H1 (cell line): Measurements from ENCODE around the gene PPP2R3B. TPM values are rescaled to one million over a fixed set of nuclear protein-coding genes. Genes with fewer than 3 reads are reported as not detected.

Experiments
- CTCF ChIA-PET: fragments of 300-600 bp; sonication (Branson Sonifier 250); formaldehyde crosslinking; loops from one replicate; lab custom pipeline; 2021; ENCODE audit not compliant: partially characterized antibody; lab: Charles Lee
- POLR2A ChIA-PET: fragments of 300-600 bp; sonication (Branson Sonifier 250); formaldehyde crosslinking; loops from one replicate; lab custom pipeline; 2021; ENCODE audit warnings: inconsistent platforms; ENCODE audit not compliant: partially characterized antibody; lab: Charles Lee
- DNase-seq, 2 experiments: peaks; one replicate each; pipeline versions ENCODE4 v3.0.0 to v3.0.0-alpha.2; 2010 to 2022; ENCODE audit warnings: low spot score in 2 of 2, low read depth in 1 of 2, mixed read lengths in 1 of 2
- FAIRE-seq: peaks from 2 replicates; lab custom pipeline; 2011; peaks lifted over from hg19 to GRCh38; lab: Jason Lieb, UNC
- H2AFZ ChIP-seq: 2 replicates; pipeline ENCODE4 v1.8.1; 2012; ENCODE audit warnings: low read length, inconsistent platforms
- H2AK5ac ChIP-seq: 2 replicates; pipeline ENCODE4 v1.6.1; 2013; ENCODE audit warnings: low read depth, low read length
- H2BK120ac ChIP-seq: replicated peaks from 2 replicates; pipeline ENCODE3; 2013; ENCODE audit warnings: low read depth, low read length, inconsistent platforms
- H2BK12ac ChIP-seq: 2 replicates; pipeline ENCODE4 v1.6.1; 2013; ENCODE audit warnings: low read depth, low read length
- H2BK15ac ChIP-seq: 2 replicates; pipeline ENCODE4 v1.6.1; 2013; ENCODE audit warnings: low read length
- H2BK20ac ChIP-seq: 2 replicates; pipeline ENCODE4 v1.6.1; 2013; ENCODE audit warnings: low read length
- H2BK5ac ChIP-seq: 2 replicates; pipeline ENCODE4 v1.6.1; 2013; ENCODE audit warnings: low read depth, low read length
- H3K14ac ChIP-seq: 2 replicates; pipeline ENCODE4 v1.6.1; 2013; ENCODE audit warnings: inconsistent platforms; ENCODE audit not compliant: insufficient read length
- H3K18ac ChIP-seq: 2 replicates; pipeline ENCODE4 v1.6.1; 2013; ENCODE audit warnings: low read length; ENCODE audit errors: extremely low read depth
- H3K23ac ChIP-seq: 2 replicates; pipeline ENCODE4 v1.6.1; 2013; ENCODE audit warnings: inconsistent platforms; ENCODE audit not compliant: insufficient read length
- H3K23me2 ChIP-seq: 2 replicates; pipeline ENCODE4 v1.6.1; 2013; ENCODE audit warnings: low read depth, low read length
- H3K27ac ChIP-seq: 2 replicates; pipeline ENCODE4 v1.6.1; 2011; ENCODE audit warnings: low read depth, low read length, inconsistent platforms
- H3K27me3 ChIP-seq, 4 experiments: replicated peaks in 1 of 4; 1 replicate in 1 of 4; 2 replicates in 3 of 4; pipeline versions ENCODE4 v1.6.1 to v1.8.1; 2011 to 2013; ENCODE audit warnings: low read length in 3 of 4, mild to moderate bottlenecking in 3 of 4, inconsistent platforms in 2 of 4, mixed read lengths in 2 of 4, moderate library complexity in 1 of 4; ENCODE audit not compliant: control insufficient read depth in 3 of 4, insufficient read depth in 3 of 4; ENCODE audit errors: extremely low read depth in 1 of 4
- H3K36me3 ChIP-seq, 4 experiments: 2 replicates each; pipeline versions ENCODE4 v1.6.1 to v1.8.1; 2011 to 2013; ENCODE audit warnings: mild to moderate bottlenecking in 4 of 4, low read length in 3 of 4, moderate library complexity in 2 of 4, control low read depth in 1 of 4, inconsistent platforms in 1 of 4; ENCODE audit not compliant: insufficient read depth in 4 of 4, control insufficient read depth in 2 of 4
- H3K4ac ChIP-seq: replicated peaks from 2 replicates; pipeline ENCODE3; 2013; ENCODE audit warnings: low read length, low read depth, mixed read lengths, inconsistent platforms; ENCODE audit not compliant: insufficient read length
- H3K4me1 ChIP-seq, 4 experiments: replicated peaks in 1 of 4; 1 replicate in 1 of 4; 2 replicates in 3 of 4; pipeline versions ENCODE4 v1.6.1 to v1.8.1; 2011 to 2013; ENCODE audit warnings: low read length in 3 of 4, inconsistent platforms in 2 of 4, mixed read lengths in 1 of 4; ENCODE audit not compliant: insufficient read depth in 4 of 4, control insufficient read depth in 3 of 4
- H3K4me2 ChIP-seq, 2 experiments: 2 replicates each; pipeline versions ENCODE4 v1.6.1 to v1.8.1; 2011 to 2013; ENCODE audit warnings: low read depth in 2 of 2, low read length in 2 of 2, control low read depth in 1 of 2, inconsistent platforms in 1 of 2, mild to moderate bottlenecking in 1 of 2; ENCODE audit not compliant: insufficient read depth in 1 of 2
- H3K4me3 ChIP-seq, 4 experiments: fragments of 200-600, 300-600 bp in 1 of 4; sonication (generic), shearing (Covaris generic), sonication (Bioruptor Twin) in 1 of 4; 2 replicates each; pipeline versions ENCODE4 v1.5.1 to v1.8.1; 2011 to 2016; ENCODE audit warnings: low read length in 4 of 4, low read depth in 3 of 4, control low read depth in 2 of 4, inconsistent platforms in 2 of 4, mild to moderate bottlenecking in 2 of 4, mixed read lengths in 1 of 4, moderate library complexity in 1 of 4; ENCODE audit not compliant: insufficient read depth in 2 of 4; ENCODE audit errors: extremely low read depth in 1 of 4
- H3K56ac ChIP-seq: replicated peaks from 2 replicates; pipeline ENCODE3; 2013; ENCODE audit warnings: low read depth, mild to moderate bottlenecking, mixed read lengths, low read length, inconsistent platforms; ENCODE audit not compliant: insufficient read length
- H3K79me1 ChIP-seq: 2 replicates; pipeline ENCODE4 v1.6.1; 2013; ENCODE audit warnings: low read depth, low read length, control low read depth
- H3K79me2 ChIP-seq, 2 experiments: 2 replicates each; pipeline versions ENCODE4 v1.6.1 to v1.8.1; 2012 to 2013; ENCODE audit warnings: low read length in 2 of 2, mild to moderate bottlenecking in 2 of 2, inconsistent platforms in 1 of 2; ENCODE audit not compliant: insufficient read depth in 2 of 2, control insufficient read depth in 1 of 2
- H3K9ac ChIP-seq, 4 experiments: replicated peaks in 1 of 4; 1 replicate in 1 of 4; 2 replicates in 3 of 4; pipeline versions ENCODE4 v1.6.1 to v1.8.1; 2011 to 2013; ENCODE audit warnings: low read depth in 3 of 4, low read length in 3 of 4, control low read depth in 2 of 4, mild to moderate bottlenecking in 2 of 4, moderate library complexity in 2 of 4, inconsistent platforms in 1 of 4; ENCODE audit errors: extremely low read depth in 1 of 4
- H3K9me3 ChIP-seq, 2 experiments: 2 replicates each; pipeline versions ENCODE4 v1.6.1 to v1.8.1; 2012 to 2013; ENCODE audit warnings: mild to moderate bottlenecking in 2 of 2, moderate library complexity in 2 of 2, control low read depth in 1 of 2, inconsistent platforms in 1 of 2, low read depth in 1 of 2, low read length in 1 of 2, mixed read lengths in 1 of 2; ENCODE audit not compliant: insufficient read depth in 2 of 2
- H4K20me1 ChIP-seq, 2 experiments: replicated peaks in 1 of 2; 2 replicates each; pipeline versions ENCODE3 to v1.8.1; 2011 to 2013; ENCODE audit warnings: inconsistent platforms in 2 of 2, low read length in 2 of 2, mild to moderate bottlenecking in 1 of 2; ENCODE audit not compliant: insufficient read depth in 2 of 2, control insufficient read depth in 1 of 2
- H4K5ac ChIP-seq: 2 replicates; pipeline ENCODE4 v1.6.1; 2013; ENCODE audit warnings: low read length, low read depth, mixed read lengths, inconsistent platforms; ENCODE audit not compliant: insufficient read length
- H4K8ac ChIP-seq: 2 replicates; pipeline ENCODE4 v1.8.0; 2013; ENCODE audit warnings: mild to moderate bottlenecking, moderate library complexity, low read length, inconsistent platforms; ENCODE audit not compliant: insufficient read depth; ENCODE audit errors: extremely low read depth
- H4K91ac ChIP-seq: replicated peaks from 2 replicates; pipeline ENCODE3; 2013; ENCODE audit warnings: low read length, mixed read lengths, inconsistent platforms; ENCODE audit not compliant: insufficient read length
- WGBS, 2 experiments: shearing (Covaris generic) in 1 of 2; methylation state at CpG; one replicate each; pipeline versions ENCODE4 v1.1.6 to v1.1.7; 2013 to 2015; ENCODE audit warnings: low lambda C conversion rate in 2 of 2, mixed read lengths in 2 of 2, inconsistent platforms in 1 of 2, low coverage in 1 of 2, missing lambda C conversion rate in 1 of 2; ENCODE audit not compliant: insufficient replicate concordance in 2 of 2, insufficient coverage in 1 of 2, insufficient read length in 1 of 2; ENCODE audit errors: extremely low coverage in 1 of 2, missing lambda C conversion rate in 1 of 2; 5-methylcytosine and 5-hydroxymethylcytosine counted together
- polyA plus RNA-seq, 7 experiments: library from polyadenylated mRNA; depleted of rRNA in 3 of 7; stranded (reverse) in 5 of 7; unstranded in 2 of 7; fragments of >200 nt in 5 of 7; fragments of 200-250 nt in 2 of 7; gene quantifications; 1 replicate in 5 of 7; 2 replicates in 1 of 7; 4 replicates in 1 of 7; pipeline versions ENCODE4 v1.2.1 to v1.2.3, GENCODE V29; 2011 to 2013; ENCODE audit warnings: missing spikeins in 2 of 7, mixed read lengths in 2 of 7
- total RNA-seq: library from RNA; stranded (reverse); fragmentation: NEBNext Ultra II Directional; extraction: Animal tissue kit (Norgen Biotek cat#: 25700); gene quantifications from 2 replicates; pipeline ENCODE4 v1.2.1, GENCODE V29; 2021

The PPP2R3B gene
- total and polyA plus RNA-seq, 2 of the 8 experiments (the other 6 are each of a cell fraction or from before 2014, with no cell fraction given): 47.6 to 86.7 TPM

GRCh38 chrX:418927-419729 lies 32.4 kb upstream of the PPP2R3B start:
- no peaks in the 10 kb centered on the region for H3K79me2 ChIP-seq
- H2AK5ac ChIP-seq: no peak overlapping the region
- H2BK5ac ChIP-seq: no peak overlapping the region
- H2BK15ac ChIP-seq: no peak overlapping the region
- H2BK120ac ChIP-seq: no peak overlapping the region
- no peaks in the 10 kb centered on the region for H3K36me3 ChIP-seq
- H2BK12ac ChIP-seq: 0 out of 2 replicates have a peak overlapping the region, but pooled peaks have one; percentile 3
- DNase-seq: no peak
- no peak overlapping the region for H3K4me2 ChIP-seq
- ChIA-PET POLR2A (no interaction called here), CTCF (no interaction called here)
- peaks cover 0 to 3% (median 0%) of the 10 kb centered on the region in 4 experiments; a peak in 1 of 7 replicates for H3K4me1 ChIP-seq
- H3K4me3 ChIP-seq: no peak overlapping the region
- no peak overlapping the region for H3K23ac ChIP-seq
- H3K4ac ChIP-seq: no peak overlapping the region
- WGBS, 2 experiments: 88% methylated on average over 48 of the region's 55 CpGs; no CpG with 5 or more reads in 1 of the 2 experiments
- H2BK20ac ChIP-seq: no peak overlapping the region
- H3K14ac ChIP-seq: no peak overlapping the region
- H4K5ac ChIP-seq: no peak overlapping the region
- no peak overlapping the region for H3K27ac ChIP-seq
- FAIRE-seq: no peak
- H4K8ac ChIP-seq: no peak overlapping the region; the same call in 1 of the 2 replicates
- H3K23me2 ChIP-seq: no peaks in the 10 kb centered on the region
- no peaks in the 10 kb centered on the region for H3K9me3 ChIP-seq
- H4K91ac ChIP-seq: no peak overlapping the region
- H4K20me1 ChIP-seq: no peaks in the 10 kb centered on the region
- no peak overlapping the region for H2AFZ ChIP-seq
- H3K79me1 ChIP-seq: no peaks in the 10 kb centered on the region
- H3K27me3 ChIP-seq: no peaks in the 10 kb centered on the region
- no peak overlapping the region for H3K18ac ChIP-seq
- H3K9ac ChIP-seq: no peak overlapping the region
- no peak overlapping the region for H3K56ac ChIP-seq
